ENCODE data around the gene NAALADL2. TPM values are rescaled to one million over a fixed set of nuclear protein-coding genes. Genes with fewer than 3 reads are reported as not detected.

Gene NAALADL2
- total RNA-seq, 1 experiment from 2014 or later: 1.9 TPM

GRCh38 chr3:175337631-175338030 is 478.5 kb downstream of the NAALADL2 start:
- Histone ChIP-seq H3K27me3 (ENCODE audit: low read length) (no peaks in the 10 kb centered on the region), H3F3A (ENCODE audit: low read length, unreplicated experiment) (no peaks in the 10 kb centered on the region), H3K4me1 (ENCODE audit: insufficient read depth, low read length) (peaks cover 24% of the 10 kb centered on the region), H3K9me2 (replicated peaks; ENCODE audit: low read length) (no peaks in the 10 kb centered on the region), H3K27ac (ENCODE audit: low read length) (no peak overlapping the region), H3K36me3 (ENCODE audit: low read depth, low read length) (no peaks in the 10 kb centered on the region), H2AFZ (ENCODE audit: low read length) (no peak overlapping the region), H3K9me3 (ENCODE audit: low read length) (no peaks in the 10 kb centered on the region), H3K4me2 (ENCODE audit: low read length) (no peak overlapping the region), H4K20me1 (ENCODE audit: low read length) (no peaks in the 10 kb centered on the region), H3K79me2 (ENCODE audit: low read length) (no peaks in the 10 kb centered on the region), H3K9ac (ENCODE audit: low read length) (no peak overlapping the region), H3K4me3 (ENCODE audit: low read length) (no peak overlapping the region)
- TF ChIP-seq CTCF (conservative IDR thresholded peaks at IDR 0.05; ENCODE audit: low read depth, low read length) (no peak), EZH2phosphoT487 (IDR thresholded peaks at IDR 0.05; ENCODE audit: borderline replicate concordance, low read length) (no peak), EZH2 (IDR thresholded peaks at IDR 0.05; ENCODE audit: low read length, unreplicated experiment) (no peak)
- POLR2A ChIA-PET (ENCODE audit: unreplicated experiment): no interaction called here
- CTCF ChIA-PET: no interaction called here
- intact Hi-C loops (cut with micrococcal nuclease): loop anchor here (2.0 kb wide), 1 partner anchor 187 kb away; no protein-coding TSS in a partner anchor
- BruUV-seq (replicated peaks): no TSS peak
- ATAC-seq (no peak), DNase-seq (no peak)

GRCh38 chr3:175338775-175339535 is 479.8 kb downstream of the NAALADL2 start:
- Histone ChIP-seq H3F3A (ENCODE audit: low read length, unreplicated experiment) (no peaks in the 10 kb centered on the region), H3K9ac (ENCODE audit: low read length) (no peak overlapping the region; the same call in 1 of the 2 replicates), H3K36me3 (ENCODE audit: low read depth, low read length) (no peaks in the 10 kb centered on the region), H3K79me2 (ENCODE audit: low read length) (no peaks in the 10 kb centered on the region), H3K9me3 (ENCODE audit: low read length) (no peaks in the 10 kb centered on the region), H3K4me3 (ENCODE audit: low read length) (peak overlapping the region; percentile 47; the same call in 1 of the 2 replicates), H3K9me2 (replicated peaks; ENCODE audit: low read length) (no peaks in the 10 kb centered on the region), H3K27me3 (ENCODE audit: low read length) (no peaks in the 10 kb centered on the region), H3K27ac (ENCODE audit: low read length) (peak overlapping the region; percentile 74), H4K20me1 (ENCODE audit: low read length) (no peaks in the 10 kb centered on the region), H2AFZ (ENCODE audit: low read length) (peak overlapping the region; percentile 57), H3K4me1 (ENCODE audit: insufficient read depth, low read length) (peaks cover 24% of the 10 kb centered on the region), H3K4me2 (ENCODE audit: low read length) (peak overlapping the region; percentile 75)
- no TSS peak for BruUV-seq (replicated peaks)
- TF ChIP-seq EZH2 (IDR thresholded peaks at IDR 0.05; ENCODE audit: low read length, unreplicated experiment): no peak
- no peak for TF ChIP-seq EZH2phosphoT487 (IDR thresholded peaks at IDR 0.05; ENCODE audit: borderline replicate concordance, low read length)
- TF ChIP-seq CTCF (conservative IDR thresholded peaks at IDR 0.05; ENCODE audit: low read depth, low read length): no peak
- DNase-seq (peak; percentile 74), ATAC-seq (peak; percentile 87)
- POLR2A ChIA-PET (ENCODE audit: unreplicated experiment): no interaction called here
- CTCF ChIA-PET: interaction anchor here (0.6 kb wide), 1 partner anchor 298 kb away, joined by 6 read pairs; no protein-coding TSS in a partner anchor
- intact Hi-C loops (cut with micrococcal nuclease): loop anchor here (2.0 kb wide), 1 partner anchor 188 kb away; no protein-coding TSS in a partner anchor
